Peyer's patch (tissue), 4 donors: Measurements from ENCODE around the gene FAM83F. TPM values are rescaled to one million over a fixed set of nuclear protein-coding genes. Genes with fewer than 3 reads are reported as not detected.
A peak's percentile ranks its signal among the peaks of the same experiment; 100 is the strongest.
"Not testable (repeated sequence)": the region's sequence is repeated elsewhere in the genome, so short reads cannot be mapped to it uniquely, and the experiment has no call there.

Experiments used
- DNase-seq, 3 donors: peaks; one replicate each; pipeline ENCODE4 v3.0.0-alpha.2; 2017 to 2019
- H3K27ac ChIP-seq, 4 donors: fragments of 200-600 bp; sonication (generic); one replicate each; pipeline ENCODE4 v1.5.1; 2016 to 2019
- H3K27me3 ChIP-seq, 2 donors: fragments of 200-600 bp; sonication (generic); one replicate each; pipeline ENCODE4 v1.5.1; 2019
- H3K36me3 ChIP-seq, 3 donors: fragments of 200-600 bp; sonication (generic); one replicate each; pipeline ENCODE4 v1.5.1; 2016 to 2019
- H3K4me1 ChIP-seq, 4 donors: fragments of 200-600 bp; sonication (generic); one replicate each; pipeline ENCODE4 v1.5.1; 2016 to 2019
- H3K4me3 ChIP-seq, 4 donors: fragments of 200-600 bp; sonication (generic); 1 replicate in 3 of 4; 2 replicates in 1 of 4; pipeline ENCODE4 v1.5.1; 2016 to 2019; ENCODE audit warnings: mild to moderate bottlenecking in 1 of 4
- H3K9me3 ChIP-seq, 4 donors: fragments of 200-600 bp; sonication (generic); one replicate each; pipeline ENCODE4 v1.5.1; 2016 to 2019; ENCODE audit warnings: mild to moderate bottlenecking in 1 of 4
- POLR2A ChIP-seq, 2 donors: fragments of 450-650 bp; IDR thresholded peaks; one replicate each; pipeline ENCODE4 v1.5.1; 2017; ENCODE audit warnings: antibody characterized with exemption in 2 of 2, mild to moderate bottlenecking in 2 of 2, moderate library complexity in 2 of 2
- total RNA-seq, 4 donors: library from RNA; depleted of rRNA; stranded (reverse); fragments of >200 nt; gene quantifications; one replicate each; pipeline ENCODE4 v1.1.0, GENCODE V29; 2016
- TF ChIP-seq, protein P1 (sequence below), 6 experiments: fragments of 450-650 bp in 4 of 6; fragments of 200-600 bp in 2 of 6; sonication (generic) in 1 of 6; IDR thresholded peaks; one replicate each; pipeline ENCODE4 v1.5.1; 2017 to 2019; ENCODE audit warnings: antibody characterized with exemption in 6 of 6, mild to moderate bottlenecking in 3 of 6, moderate library complexity in 1 of 6

Gene FAM83F
- total RNA-seq, 4 donors from 2014 or later: 9.9 to 66.0 (median 51.1) TPM

DNA sequence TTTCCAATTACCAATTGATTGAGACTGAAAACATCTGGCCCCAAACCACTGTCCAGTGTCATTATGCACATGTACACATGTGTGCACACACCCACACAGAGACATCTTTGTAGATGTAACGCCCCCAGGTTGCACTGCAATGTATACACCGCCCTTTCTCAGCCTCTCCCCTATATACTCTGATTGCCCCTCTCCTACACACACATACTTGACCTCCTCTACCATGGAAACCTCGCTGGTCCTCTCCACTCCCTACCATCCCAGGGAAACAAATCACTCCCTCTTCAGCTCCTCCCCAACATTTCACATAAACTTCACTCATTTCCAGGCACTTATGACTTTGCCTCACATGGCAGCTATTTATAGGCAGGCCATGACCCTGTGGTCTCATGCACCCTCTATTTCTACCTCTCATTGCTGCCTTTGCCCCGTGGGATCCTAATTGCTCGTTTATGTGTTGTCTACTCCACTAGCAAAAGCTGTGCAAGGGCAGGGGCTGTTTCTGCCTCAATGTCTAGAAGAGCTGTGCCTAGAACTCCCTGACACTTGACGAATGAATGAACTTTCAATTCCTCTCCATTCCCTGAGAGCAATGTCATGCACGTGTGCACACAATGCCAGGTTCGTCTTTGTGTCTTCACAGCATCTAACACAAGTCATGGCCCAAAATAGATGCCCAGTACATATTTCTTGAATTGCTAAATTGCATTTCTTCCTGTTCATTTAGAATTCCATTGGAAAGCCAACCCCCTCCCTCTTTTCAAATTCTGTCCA, 44.6 kb upstream of the FAM83F start:
- Histone ChIP-seq H3K36me3 (no peaks in the 10 kb centered on the region), H3K9me3 (no peaks in the 10 kb centered on the region), H3K4me3 (no peak overlapping the region), H3K4me1 (peaks cover 0 to 10% (median 0%) of the 10 kb centered on the region in 4 donors), H3K27ac (no peak overlapping the region), H3K27me3 (no peaks in the 10 kb centered on the region)
- no peak for DNase-seq
- TF ChIP-seq, protein P1, sequence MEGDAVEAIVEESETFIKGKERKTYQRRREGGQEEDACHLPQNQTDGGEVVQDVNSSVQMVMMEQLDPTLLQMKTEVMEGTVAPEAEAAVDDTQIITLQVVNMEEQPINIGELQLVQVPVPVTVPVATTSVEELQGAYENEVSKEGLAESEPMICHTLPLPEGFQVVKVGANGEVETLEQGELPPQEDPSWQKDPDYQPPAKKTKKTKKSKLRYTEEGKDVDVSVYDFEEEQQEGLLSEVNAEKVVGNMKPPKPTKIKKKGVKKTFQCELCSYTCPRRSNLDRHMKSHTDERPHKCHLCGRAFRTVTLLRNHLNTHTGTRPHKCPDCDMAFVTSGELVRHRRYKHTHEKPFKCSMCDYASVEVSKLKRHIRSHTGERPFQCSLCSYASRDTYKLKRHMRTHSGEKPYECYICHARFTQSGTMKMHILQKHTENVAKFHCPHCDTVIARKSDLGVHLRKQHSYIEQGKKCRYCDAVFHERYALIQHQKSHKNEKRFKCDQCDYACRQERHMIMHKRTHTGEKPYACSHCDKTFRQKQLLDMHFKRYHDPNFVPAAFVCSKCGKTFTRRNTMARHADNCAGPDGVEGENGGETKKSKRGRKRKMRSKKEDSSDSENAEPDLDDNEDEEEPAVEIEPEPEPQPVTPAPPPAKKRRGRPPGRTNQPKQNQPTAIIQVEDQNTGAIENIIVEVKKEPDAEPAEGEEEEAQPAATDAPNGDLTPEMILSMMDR (IDR thresholded peaks at IDR 0.05): no peak
- no peak for TF ChIP-seq POLR2A (IDR thresholded peaks at IDR 0.05)

DNA sequence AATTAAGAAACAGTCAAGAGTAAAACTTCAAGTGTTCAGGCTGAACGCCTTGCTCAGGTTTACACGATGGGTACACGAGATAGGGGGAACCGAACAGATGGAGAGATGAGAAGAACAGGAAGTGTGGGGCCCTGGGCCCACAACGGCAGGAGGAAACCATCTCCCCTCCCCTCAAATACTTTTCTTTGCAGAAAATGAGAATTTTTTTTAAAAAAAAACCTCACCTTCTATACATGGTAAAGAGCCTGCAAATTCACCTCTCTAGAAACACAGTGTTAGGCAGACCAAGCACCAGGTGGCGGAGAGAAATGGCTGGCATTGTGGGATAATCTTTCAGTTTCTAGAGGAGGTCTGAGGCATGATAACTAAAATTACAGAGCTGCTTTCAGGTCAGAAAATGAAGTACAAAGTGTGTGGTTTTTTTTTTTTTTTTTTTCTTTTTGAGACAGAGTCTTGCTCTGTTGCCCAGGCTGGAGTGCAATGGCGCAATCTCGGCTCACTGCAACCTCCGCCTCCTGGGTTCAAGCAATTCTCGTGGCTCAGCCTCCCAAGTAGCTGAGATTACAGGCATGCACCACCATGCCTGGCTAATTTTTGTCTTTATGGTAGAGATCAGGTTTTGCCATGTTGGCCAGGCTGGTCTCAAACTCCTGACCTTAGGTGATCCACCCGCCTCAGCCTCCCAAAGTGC, 43.0 kb upstream of the FAM83F start:
- not testable (repeated sequence) for H3K9me3 ChIP-seq, H3K36me3 ChIP-seq, H3K4me3 ChIP-seq, H3K27me3 ChIP-seq
- peak in 1 of 3 donors; percentile 34 for DNase-seq
- peak overlapping the region in 2 of 4 donors; percentile 43 to 47 for H3K27ac ChIP-seq
- H3K4me1 ChIP-seq: peaks cover 0 to 13% (median 0%) of the 10 kb centered on the region in 4 donors

- no peak overlapping the region for H3K4me3 ChIP-seq
- DNase-seq: no peak
- peak overlapping the region in 2 of 4 donors; percentile 43 to 47 for H3K27ac ChIP-seq
- H3K9me3 ChIP-seq: no peaks in the 10 kb centered on the region
- no peaks in the 10 kb centered on the region for H3K27me3 ChIP-seq
- no peaks in the 10 kb centered on the region for H3K36me3 ChIP-seq
- TF ChIP-seq, protein P1 (IDR thresholded peaks at IDR 0.05): no peak
- TF ChIP-seq POLR2A (IDR thresholded peaks at IDR 0.05): no peak
- peaks cover 0 to 10% (median 0%) of the 10 kb centered on the region in 4 donors for H3K4me1 ChIP-seq
These were observed 42.4 kb upstream of the FAM83F start for GRCh38 chr22:39952347-39952746.

DNA sequence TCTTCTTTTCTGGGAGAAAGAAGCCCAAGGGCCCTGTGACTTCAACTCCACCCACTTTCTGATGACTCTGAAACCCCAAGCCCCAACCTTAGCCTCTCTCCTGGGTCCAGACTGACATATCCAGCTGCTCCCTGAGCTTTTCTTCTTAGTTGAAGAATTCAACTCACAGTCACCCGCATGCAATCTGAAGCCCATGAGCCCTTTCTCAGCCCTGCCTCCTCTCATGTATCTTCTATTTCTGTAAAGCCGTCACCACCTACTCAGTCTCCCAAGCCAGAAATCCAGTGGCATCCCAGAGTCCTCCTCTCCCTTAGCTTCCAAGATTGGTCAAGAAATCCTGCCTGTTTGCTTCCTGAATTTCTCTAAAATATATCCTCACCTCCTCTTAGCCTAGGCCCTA, 41.7 kb upstream of the FAM83F start:
- DNase-seq: no peak
- H3K4me3 ChIP-seq: no peak overlapping the region
- no peaks in the 10 kb centered on the region for H3K27me3 ChIP-seq
- no peaks in the 10 kb centered on the region for H3K36me3 ChIP-seq
- peaks cover 0 to 10% (median 0%) of the 10 kb centered on the region in 4 donors for H3K4me1 ChIP-seq
- peak overlapping the region in 1 of 4 donors; percentile 10 for H3K27ac ChIP-seq
- TF ChIP-seq POLR2A (IDR thresholded peaks at IDR 0.05): no peak
- TF ChIP-seq, protein P1 (IDR thresholded peaks at IDR 0.05): no peak
- H3K9me3 ChIP-seq: no peaks in the 10 kb centered on the region

GRCh38 chr22:39954584-39955055, 40.1 kb upstream of the FAM83F start:
- Histone ChIP-seq H3K36me3 (no peaks in the 10 kb centered on the region), H3K4me1 (peaks cover 0 to 10% (median 4%) of the 10 kb centered on the region in 4 donors), H3K9me3 (no peaks in the 10 kb centered on the region), H3K27me3 (no peaks in the 10 kb centered on the region), H3K4me3 (no peak overlapping the region), H3K27ac (no peak overlapping the region)
- TF ChIP-seq, protein P1 (IDR thresholded peaks at IDR 0.05): no peak
- no peak for TF ChIP-seq POLR2A (IDR thresholded peaks at IDR 0.05)
- DNase-seq: no peak

GRCh38 chr22:39955675-39956074, 39.1 kb upstream of the FAM83F start:
- H3K4me3 ChIP-seq: no peak overlapping the region
- H3K4me1 ChIP-seq: peaks cover 0 to 11% (median 5%) of the 10 kb centered on the region in 4 donors
- no peak for TF ChIP-seq POLR2A (IDR thresholded peaks at IDR 0.05)
- TF ChIP-seq, protein P1 (IDR thresholded peaks at IDR 0.05): no peak
- no peaks in the 10 kb centered on the region for H3K27me3 ChIP-seq
- no peak overlapping the region for H3K27ac ChIP-seq
- H3K36me3 ChIP-seq: no peaks in the 10 kb centered on the region
- H3K9me3 ChIP-seq: no peaks in the 10 kb centered on the region
- DNase-seq: no peak
